ENCODE results near the gene PDE12. TPM values are rescaled to one million over a fixed set of nuclear protein-coding genes. Genes with fewer than 3 reads are reported as not detected.
"Not testable (repeated sequence)": the region's sequence is repeated elsewhere in the genome, so short reads cannot be mapped to it uniquely, and the experiment has no call there.

The PDE12 gene
- total RNA-seq, 2 experiments from 2014 or later: 23.3 to 27.3 TPM

DNA sequence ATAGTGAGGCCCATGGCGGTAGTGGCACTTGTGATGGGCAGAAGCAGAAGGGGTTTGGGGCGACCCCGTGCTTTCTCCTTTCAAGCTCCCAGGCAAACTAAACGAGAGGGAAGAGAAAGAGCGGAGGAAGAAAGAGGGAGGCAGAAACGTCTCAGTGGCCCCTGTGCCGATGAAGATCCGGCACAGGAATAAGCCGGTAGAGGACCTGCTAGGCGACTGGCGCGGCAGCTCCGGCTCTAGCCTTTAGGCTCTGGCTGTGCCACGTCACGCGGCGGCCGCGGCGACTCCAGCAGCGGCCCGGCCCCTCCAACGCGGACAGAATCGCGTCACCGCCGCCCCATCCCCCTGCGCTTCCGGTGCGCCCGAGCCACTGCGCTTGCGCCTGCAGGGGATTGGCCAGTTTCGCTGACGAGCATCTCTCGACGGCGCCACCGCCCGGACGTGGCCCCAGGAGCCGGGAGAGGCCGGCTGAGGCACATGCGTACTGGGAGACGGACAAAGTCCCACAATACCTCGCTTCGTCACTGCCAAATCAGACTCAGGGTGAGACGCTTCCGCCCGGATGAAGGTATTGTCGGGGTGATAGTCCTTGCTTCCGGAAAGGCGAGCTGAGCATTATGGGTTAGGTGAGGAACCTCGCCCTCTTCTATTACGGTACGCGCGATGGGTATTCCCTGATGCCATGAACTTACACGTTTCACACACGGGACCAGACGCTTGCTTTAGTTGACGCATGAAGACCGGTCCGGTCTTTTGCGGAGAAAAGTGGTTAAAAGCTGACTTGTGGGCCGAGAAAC, 41.3 kb downstream of the PDE12 start, which contains the start of gene ARF4:
ARF4 (minus strand) TSS at position 218 of the 797 bp plus-strand sequence; CDS start at position 14, 204 bp downstream.
- H3K27me3 Mint-ChIP-seq: no peaks in the 10 kb centered on the region
- peak; percentile 100 for DNase-seq
- peaks cover 28% of the 10 kb centered on the region for H3K4me1 Mint-ChIP-seq
- H3K9me3 Mint-ChIP-seq: no peaks in the 10 kb centered on the region
- peaks cover 12% of the 10 kb centered on the region for H3K36me3 Mint-ChIP-seq
- POLR2A ChIA-PET: interaction anchor here (0.6 to 3.8 kb wide), 11 partner anchors 19 to 841 kb away, joined by 3 to 55 read pairs (median 4); partner anchors contain the start of genes APPL1, DENND6A, PDE12 and SLMAP
- peak within 1 kb of the TSS; percentile 99 for H3K27ac Mint-ChIP-seq
- peak; percentile 94 for ATAC-seq (ENCODE audit: low read depth)
- peak within 1 kb of the TSS; percentile 92 for H3K4me3 Mint-ChIP-seq

DNA sequence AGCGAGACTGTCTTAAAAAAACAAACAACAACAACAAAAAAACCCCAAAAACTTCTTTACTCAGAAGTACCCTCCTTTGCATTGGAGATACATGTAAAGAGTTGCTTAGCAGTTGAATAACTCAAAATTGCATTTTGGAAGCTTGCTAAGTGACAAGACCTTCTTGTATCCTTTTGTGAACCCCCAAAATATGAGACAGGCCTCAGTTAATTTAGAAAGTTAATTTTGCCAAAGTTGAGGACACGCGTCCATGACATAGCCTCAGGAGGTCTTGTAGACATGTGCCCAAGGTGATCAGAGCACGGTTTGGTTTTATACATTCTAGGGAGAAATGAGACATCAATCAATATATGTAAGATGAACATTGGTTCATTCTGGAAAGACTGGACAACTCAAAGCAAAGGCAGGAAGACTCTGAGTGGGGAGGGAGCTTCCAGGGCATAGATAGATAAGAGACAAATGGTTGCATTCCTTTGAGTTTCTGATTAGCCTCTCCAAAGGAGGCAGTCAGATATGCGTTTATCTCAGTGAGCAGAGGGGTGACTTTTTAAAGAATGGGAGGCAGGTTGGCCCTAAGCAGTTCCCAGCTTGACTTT, 42.8 kb downstream of the PDE12 start:
- Mint-ChIP-seq H3K9me3 (no peaks in the 10 kb centered on the region), H3K27me3 (no peaks in the 10 kb centered on the region), H3K27ac (peak overlapping the region; percentile 99), H3K36me3 (peaks cover 14% of the 10 kb centered on the region), H3K4me3 (peak overlapping the region; percentile 92), H3K4me1 (peaks cover 25% of the 10 kb centered on the region)
- no peak for DNase-seq
- POLR2A ChIA-PET: interaction anchor here (0.6 to 3.8 kb wide), 3 partner anchors 42 to 94 kb away, joined by 3 to 55 read pairs (median 10); partner anchors contain the start of genes DENND6A and PDE12
- ATAC-seq (ENCODE audit: low read depth): no peak

DNA sequence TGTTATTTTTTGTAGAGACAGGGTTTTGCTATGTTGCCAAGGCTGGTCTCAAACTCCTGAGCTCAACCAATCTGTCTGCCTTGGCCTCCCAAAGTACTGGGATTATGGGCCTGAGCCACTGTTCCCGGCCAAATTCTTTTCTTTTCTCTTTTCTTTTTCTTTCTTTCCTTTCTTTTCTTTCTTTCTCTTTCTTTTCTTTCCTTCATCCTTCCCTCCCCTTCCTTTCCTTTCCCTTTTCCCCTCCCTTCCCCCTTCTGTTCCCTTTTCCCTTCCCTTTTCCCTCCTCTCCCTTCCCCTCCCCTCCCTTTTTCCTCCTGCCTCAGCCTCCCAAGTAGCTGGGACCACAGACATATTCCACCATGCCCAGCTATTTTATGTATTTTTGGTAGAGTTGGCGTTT, 44.1 kb downstream of the PDE12 start:
- no peaks in the 10 kb centered on the region for H3K27me3 Mint-ChIP-seq

DNA sequence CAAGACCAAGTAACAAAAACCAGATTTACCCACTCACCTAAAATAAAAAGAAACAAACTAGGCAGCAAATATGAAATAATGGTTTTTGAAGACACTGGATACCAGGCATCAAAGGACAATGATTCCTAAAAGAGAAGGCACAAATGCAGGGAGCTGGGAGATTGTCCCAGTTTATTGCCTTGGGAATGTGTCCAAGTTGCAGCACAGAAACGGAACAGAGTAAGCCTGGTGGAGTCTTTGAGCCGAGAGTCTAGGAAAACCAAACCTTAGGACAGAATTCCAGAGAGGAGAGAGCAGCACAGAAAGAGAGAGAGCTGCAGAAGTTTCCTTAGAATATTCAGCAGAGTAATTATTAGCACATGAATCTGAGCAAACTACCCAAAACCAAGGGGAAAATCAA, 48.9 kb downstream of the PDE12 start:
- H3K9me3 Mint-ChIP-seq: peaks cover 23% of the 10 kb centered on the region
- peaks cover 3% of the 10 kb centered on the region for H3K4me1 Mint-ChIP-seq
- no peak overlapping the region for H3K27ac Mint-ChIP-seq
- DNase-seq (no peak), ATAC-seq (ENCODE audit: low read depth) (no peak)
- no peaks in the 10 kb centered on the region for H3K27me3 Mint-ChIP-seq
- POLR2A ChIA-PET: interaction anchor here (0.6 kb wide), 1 partner anchor 154 kb away, joined by 3 read pairs; no protein-coding TSS in a partner anchor
- no peak overlapping the region for H3K4me3 Mint-ChIP-seq
- H3K36me3 Mint-ChIP-seq: peaks cover 47% of the 10 kb centered on the region

More for the DNA sequence above, 44.1 kb downstream of the PDE12 start:
- Mint-ChIP-seq H3K27ac (no peak overlapping the region), H3K4me1 (peaks cover 13% of the 10 kb centered on the region), H3K9me3 (peaks cover 4% of the 10 kb centered on the region), H3K4me3 (no peak overlapping the region), H3K36me3 (peaks cover 18% of the 10 kb centered on the region)
- no peak for DNase-seq
- no peak for ATAC-seq (ENCODE audit: low read depth)
- POLR2A ChIA-PET: no interaction called here

DNA sequence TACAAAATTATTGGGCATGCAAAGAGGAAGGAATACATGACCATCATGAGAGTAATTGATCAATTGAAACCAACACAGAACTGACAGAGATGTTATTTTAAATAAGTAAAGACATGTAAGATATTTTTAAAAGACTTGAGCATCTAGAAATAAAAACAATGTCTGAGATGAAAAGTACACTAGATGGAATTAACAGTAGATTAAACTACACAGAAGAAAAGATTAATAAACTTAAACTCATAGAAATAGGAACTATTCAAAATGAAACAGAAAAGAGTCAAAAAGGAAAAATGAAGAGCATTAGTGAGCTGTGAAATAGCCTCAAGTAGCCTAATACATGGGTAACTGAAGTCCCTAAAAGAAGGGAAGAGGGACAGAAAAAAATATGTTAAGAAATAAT, 49.6 kb downstream of the PDE12 start:
- H3K36me3 Mint-ChIP-seq: peaks cover 51% of the 10 kb centered on the region
- POLR2A ChIA-PET: interaction anchor here (0.7 kb wide), 1 partner anchor 727 kb away, joined by 3 read pairs; the partner anchor contains the start of gene PXK
- ATAC-seq (ENCODE audit: low read depth) (no peak), DNase-seq (no peak)
- H3K27ac Mint-ChIP-seq: no peak overlapping the region
- no peaks in the 10 kb centered on the region for H3K27me3 Mint-ChIP-seq
- no peak overlapping the region for H3K4me3 Mint-ChIP-seq
- H3K9me3 Mint-ChIP-seq: peaks cover 24% of the 10 kb centered on the region
- H3K4me1 Mint-ChIP-seq: peaks cover 3% of the 10 kb centered on the region

DNA sequence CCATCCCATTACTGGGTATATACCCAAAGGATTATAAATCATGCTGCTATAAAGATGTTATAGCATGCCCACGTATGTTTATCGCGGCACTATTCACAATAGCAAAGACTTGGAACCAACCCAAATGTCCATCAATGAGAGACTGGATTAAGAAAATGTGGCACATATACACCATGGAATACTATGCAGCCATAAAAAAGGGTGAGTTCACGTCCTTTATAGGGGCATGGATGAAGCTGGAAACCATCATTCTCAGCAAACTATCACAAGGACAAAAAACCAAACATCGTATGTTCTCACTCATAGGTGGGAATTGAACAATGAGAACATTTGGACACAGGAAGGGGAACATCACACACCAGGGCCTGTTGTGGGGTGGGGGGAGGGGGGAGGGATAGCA, 55.8 kb downstream of the PDE12 start:
- H3K27me3 Mint-ChIP-seq; H3K27ac Mint-ChIP-seq; H3K4me3 Mint-ChIP-seq; DNase-seq; ATAC-seq (ENCODE audit: low read depth); POLR2A ChIA-PET; H3K4me1 Mint-ChIP-seq: not testable (repeated sequence)
- Mint-ChIP-seq H3K9me3 (peaks cover 14% of the 10 kb centered on the region), H3K36me3 (peaks cover 35% of the 10 kb centered on the region)

DNA sequence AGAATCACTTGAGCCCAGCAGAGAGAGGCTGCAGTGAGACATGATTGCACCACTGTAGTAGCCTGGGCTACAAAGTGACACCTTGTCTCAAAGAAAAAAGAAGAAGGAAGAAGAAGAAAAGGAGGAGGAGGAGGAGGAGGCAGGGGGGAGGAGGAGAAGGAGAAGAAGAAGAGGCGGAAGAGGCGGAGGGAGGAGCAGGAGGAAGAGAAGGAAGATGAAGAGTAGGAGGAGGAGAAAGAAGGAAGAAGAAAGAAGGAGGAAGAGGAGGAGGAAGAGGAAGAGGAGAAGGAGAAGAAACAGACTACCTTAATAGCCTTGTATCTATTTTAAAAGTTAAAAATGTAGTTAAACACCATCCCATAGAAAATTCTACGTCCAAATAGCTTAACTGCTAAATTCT, 60.2 kb downstream of the PDE12 start:
- POLR2A ChIA-PET: no interaction called here
- ATAC-seq (ENCODE audit: low read depth) (no peak), DNase-seq (no peak)
- Mint-ChIP-seq H3K4me1 (peaks cover 7% of the 10 kb centered on the region), H3K4me3 (no peak overlapping the region), H3K36me3 (peaks cover 16% of the 10 kb centered on the region), H3K27me3 (no peaks in the 10 kb centered on the region), H3K9me3 (peaks cover 2% of the 10 kb centered on the region), H3K27ac (peak overlapping the region; percentile 52)

Other genes starting within 250 kb of the PDE12 start
- gene DNAH12, start 11.9 kb upstream of the PDE12 start, total RNA-seq: under 1 TPM; 0.20 to 0.30 TPM
- 10 to 100 TPM; 46.1 to 46.3 TPM for gene ARF4, start 41.1 kb downstream of the PDE12 start, total RNA-seq
- gene DENND6A, start 136.8 kb downstream of the PDE12 start, total RNA-seq: 10 to 100 TPM; 30.6 to 31.9 TPM
- gene SLMAP, start 200.0 kb downstream of the PDE12 start, total RNA-seq: 10 to 100 TPM; 58.0 to 69.7 TPM